H1 (cell line): ENCODE results near the gene SNX27. TPM values are rescaled to one million over a fixed set of nuclear protein-coding genes. Genes with fewer than 3 reads are reported as not detected.

Experiments
- CTCF ChIA-PET: fragments of 300-600 bp; sonication (Branson Sonifier 250); formaldehyde crosslinking; loops from one replicate; lab custom pipeline; 2021; ENCODE audit not compliant: partially characterized antibody; lab: Charles Lee
- POLR2A ChIA-PET: fragments of 300-600 bp; sonication (Branson Sonifier 250); formaldehyde crosslinking; loops from one replicate; lab custom pipeline; 2021; ENCODE audit warnings: inconsistent platforms; ENCODE audit not compliant: partially characterized antibody; lab: Charles Lee
- DNase-seq, 2 experiments: peaks; one replicate each; pipeline versions ENCODE4 v3.0.0 to v3.0.0-alpha.2; 2010 to 2022; ENCODE audit warnings: low spot score in 2 of 2, low read depth in 1 of 2, mixed read lengths in 1 of 2
- FAIRE-seq: peaks from 2 replicates; lab custom pipeline; 2011; peaks lifted over from hg19 to GRCh38; lab: Jason Lieb, UNC
- H2AFZ ChIP-seq: 2 replicates; pipeline ENCODE4 v1.8.1; 2012; ENCODE audit warnings: low read length, inconsistent platforms
- H2AK5ac ChIP-seq: 2 replicates; pipeline ENCODE4 v1.6.1; 2013; ENCODE audit warnings: low read depth, low read length
- H2BK120ac ChIP-seq: replicated peaks from 2 replicates; pipeline ENCODE3; 2013; ENCODE audit warnings: low read depth, low read length, inconsistent platforms
- H2BK12ac ChIP-seq: 2 replicates; pipeline ENCODE4 v1.6.1; 2013; ENCODE audit warnings: low read depth, low read length
- H2BK15ac ChIP-seq: 2 replicates; pipeline ENCODE4 v1.6.1; 2013; ENCODE audit warnings: low read length
- H2BK20ac ChIP-seq: 2 replicates; pipeline ENCODE4 v1.6.1; 2013; ENCODE audit warnings: low read length
- H2BK5ac ChIP-seq: 2 replicates; pipeline ENCODE4 v1.6.1; 2013; ENCODE audit warnings: low read depth, low read length
- H3K14ac ChIP-seq: 2 replicates; pipeline ENCODE4 v1.6.1; 2013; ENCODE audit warnings: inconsistent platforms; ENCODE audit not compliant: insufficient read length
- H3K18ac ChIP-seq: 2 replicates; pipeline ENCODE4 v1.6.1; 2013; ENCODE audit warnings: low read length; ENCODE audit errors: extremely low read depth
- H3K23ac ChIP-seq: 2 replicates; pipeline ENCODE4 v1.6.1; 2013; ENCODE audit warnings: inconsistent platforms; ENCODE audit not compliant: insufficient read length
- H3K23me2 ChIP-seq: 2 replicates; pipeline ENCODE4 v1.6.1; 2013; ENCODE audit warnings: low read depth, low read length
- H3K27ac ChIP-seq: 2 replicates; pipeline ENCODE4 v1.6.1; 2011; ENCODE audit warnings: low read depth, low read length, inconsistent platforms
- H3K27me3 ChIP-seq, 4 experiments: replicated peaks in 1 of 4; 1 replicate in 1 of 4; 2 replicates in 3 of 4; pipeline versions ENCODE4 v1.6.1 to v1.8.1; 2011 to 2013; ENCODE audit warnings: low read length in 3 of 4, mild to moderate bottlenecking in 3 of 4, inconsistent platforms in 2 of 4, mixed read lengths in 2 of 4, moderate library complexity in 1 of 4; ENCODE audit not compliant: control insufficient read depth in 3 of 4, insufficient read depth in 3 of 4; ENCODE audit errors: extremely low read depth in 1 of 4
- H3K36me3 ChIP-seq, 4 experiments: 2 replicates each; pipeline versions ENCODE4 v1.6.1 to v1.8.1; 2011 to 2013; ENCODE audit warnings: mild to moderate bottlenecking in 4 of 4, low read length in 3 of 4, moderate library complexity in 2 of 4, control low read depth in 1 of 4, inconsistent platforms in 1 of 4; ENCODE audit not compliant: insufficient read depth in 4 of 4, control insufficient read depth in 2 of 4
- H3K4ac ChIP-seq: replicated peaks from 2 replicates; pipeline ENCODE3; 2013; ENCODE audit warnings: low read length, low read depth, mixed read lengths, inconsistent platforms; ENCODE audit not compliant: insufficient read length
- H3K4me1 ChIP-seq, 4 experiments: replicated peaks in 1 of 4; 1 replicate in 1 of 4; 2 replicates in 3 of 4; pipeline versions ENCODE4 v1.6.1 to v1.8.1; 2011 to 2013; ENCODE audit warnings: low read length in 3 of 4, inconsistent platforms in 2 of 4, mixed read lengths in 1 of 4; ENCODE audit not compliant: insufficient read depth in 4 of 4, control insufficient read depth in 3 of 4
- H3K4me2 ChIP-seq, 2 experiments: 2 replicates each; pipeline versions ENCODE4 v1.6.1 to v1.8.1; 2011 to 2013; ENCODE audit warnings: low read depth in 2 of 2, low read length in 2 of 2, control low read depth in 1 of 2, inconsistent platforms in 1 of 2, mild to moderate bottlenecking in 1 of 2; ENCODE audit not compliant: insufficient read depth in 1 of 2
- H3K4me3 ChIP-seq, 4 experiments: fragments of 200-600, 300-600 bp in 1 of 4; sonication (generic), shearing (Covaris generic), sonication (Bioruptor Twin) in 1 of 4; 2 replicates each; pipeline versions ENCODE4 v1.5.1 to v1.8.1; 2011 to 2016; ENCODE audit warnings: low read length in 4 of 4, low read depth in 3 of 4, control low read depth in 2 of 4, inconsistent platforms in 2 of 4, mild to moderate bottlenecking in 2 of 4, mixed read lengths in 1 of 4, moderate library complexity in 1 of 4; ENCODE audit not compliant: insufficient read depth in 2 of 4; ENCODE audit errors: extremely low read depth in 1 of 4
- H3K56ac ChIP-seq: replicated peaks from 2 replicates; pipeline ENCODE3; 2013; ENCODE audit warnings: low read depth, mild to moderate bottlenecking, mixed read lengths, low read length, inconsistent platforms; ENCODE audit not compliant: insufficient read length
- H3K79me1 ChIP-seq: 2 replicates; pipeline ENCODE4 v1.6.1; 2013; ENCODE audit warnings: low read depth, low read length, control low read depth
- H3K79me2 ChIP-seq, 2 experiments: 2 replicates each; pipeline versions ENCODE4 v1.6.1 to v1.8.1; 2012 to 2013; ENCODE audit warnings: low read length in 2 of 2, mild to moderate bottlenecking in 2 of 2, inconsistent platforms in 1 of 2; ENCODE audit not compliant: insufficient read depth in 2 of 2, control insufficient read depth in 1 of 2
- H3K9ac ChIP-seq, 4 experiments: replicated peaks in 1 of 4; 1 replicate in 1 of 4; 2 replicates in 3 of 4; pipeline versions ENCODE4 v1.6.1 to v1.8.1; 2011 to 2013; ENCODE audit warnings: low read depth in 3 of 4, low read length in 3 of 4, control low read depth in 2 of 4, mild to moderate bottlenecking in 2 of 4, moderate library complexity in 2 of 4, inconsistent platforms in 1 of 4; ENCODE audit errors: extremely low read depth in 1 of 4
- H3K9me3 ChIP-seq, 2 experiments: 2 replicates each; pipeline versions ENCODE4 v1.6.1 to v1.8.1; 2012 to 2013; ENCODE audit warnings: mild to moderate bottlenecking in 2 of 2, moderate library complexity in 2 of 2, control low read depth in 1 of 2, inconsistent platforms in 1 of 2, low read depth in 1 of 2, low read length in 1 of 2, mixed read lengths in 1 of 2; ENCODE audit not compliant: insufficient read depth in 2 of 2
- H4K20me1 ChIP-seq, 2 experiments: replicated peaks in 1 of 2; 2 replicates each; pipeline versions ENCODE3 to v1.8.1; 2011 to 2013; ENCODE audit warnings: inconsistent platforms in 2 of 2, low read length in 2 of 2, mild to moderate bottlenecking in 1 of 2; ENCODE audit not compliant: insufficient read depth in 2 of 2, control insufficient read depth in 1 of 2
- H4K5ac ChIP-seq: 2 replicates; pipeline ENCODE4 v1.6.1; 2013; ENCODE audit warnings: low read length, low read depth, mixed read lengths, inconsistent platforms; ENCODE audit not compliant: insufficient read length
- H4K8ac ChIP-seq: 2 replicates; pipeline ENCODE4 v1.8.0; 2013; ENCODE audit warnings: mild to moderate bottlenecking, moderate library complexity, low read length, inconsistent platforms; ENCODE audit not compliant: insufficient read depth; ENCODE audit errors: extremely low read depth
- H4K91ac ChIP-seq: replicated peaks from 2 replicates; pipeline ENCODE3; 2013; ENCODE audit warnings: low read length, mixed read lengths, inconsistent platforms; ENCODE audit not compliant: insufficient read length
- BRCA1 ChIP-seq: IDR thresholded peaks from 2 replicates; pipeline ENCODE4 v1.6.1; 2012; ENCODE audit warnings: low read depth, low read length, improper control_type of control experiment
- CBX5 ChIP-seq: fragments of 300-800, 300-1000 bp; sonication (generic); IDR thresholded peaks from 2 replicates; pipeline ENCODE4 v1.7.1; 2016; ENCODE audit warnings: antibody characterized with exemption, low read length, low read depth
- CHD1 ChIP-seq: IDR thresholded peaks from 2 replicates; pipeline ENCODE4 v1.6.1; 2012; ENCODE audit warnings: low read depth, low read length, improper control_type of control experiment
- CREB1 ChIP-seq: IDR thresholded peaks from 2 replicates; pipeline ENCODE4 v1.6.1; 2012; ENCODE audit warnings: inconsistent platforms
- CTCF ChIP-seq, 3 experiments: IDR thresholded peaks; 1 replicate in 2 of 3; 2 replicates in 1 of 3; pipeline versions ENCODE4 v1.5.1 to v1.6.1; 2011; ENCODE audit warnings: low read length in 3 of 3, mild to moderate bottlenecking in 3 of 3, inconsistent platforms in 2 of 3, low read depth in 1 of 3, moderate library complexity in 1 of 3; ENCODE audit not compliant: insufficient read depth in 1 of 3; ENCODE audit errors: control extremely low read depth in 1 of 3
- EGR1 ChIP-seq: IDR thresholded peaks from 2 replicates; pipeline ENCODE4 v1.6.1; 2011; ENCODE audit warnings: low read depth, low read length, borderline replicate concordance
- JUND ChIP-seq: IDR thresholded peaks from 2 replicates; pipeline ENCODE4 v1.6.1; 2011; ENCODE audit warnings: mild to moderate bottlenecking, improper control_type of control experiment, low read length
- RAD21 ChIP-seq, 2 experiments: IDR thresholded peaks in 1 of 2; conservative IDR thresholded peaks in 1 of 2; 2 replicates each; pipeline ENCODE4 v1.6.1; 2011; ENCODE audit warnings: low read depth in 2 of 2, low read length in 2 of 2, improper control_type of control experiment in 1 of 2, inconsistent platforms in 1 of 2, mild to moderate bottlenecking in 1 of 2, moderate library complexity in 1 of 2
- RFX5 ChIP-seq: IDR thresholded peaks from 2 replicates; pipeline ENCODE4 v1.6.1; 2011; ENCODE audit warnings: low read depth, low read length, improper control_type of control experiment, borderline replicate concordance
- SP1 ChIP-seq: IDR thresholded peaks from 2 replicates; pipeline ENCODE4 v1.6.1; 2011; ENCODE audit warnings: low read depth, low read length
- ZNF274 ChIP-seq: IDR thresholded peaks from 2 replicates; pipeline ENCODE4 v1.7.0; 2012; ENCODE audit warnings: low read length, borderline replicate concordance; ENCODE audit errors: extremely low read depth
- WGBS, 2 experiments: shearing (Covaris generic) in 1 of 2; methylation state at CpG; one replicate each; pipeline versions ENCODE4 v1.1.6 to v1.1.7; 2013 to 2015; ENCODE audit warnings: low lambda C conversion rate in 2 of 2, mixed read lengths in 2 of 2, inconsistent platforms in 1 of 2, low coverage in 1 of 2, missing lambda C conversion rate in 1 of 2; ENCODE audit not compliant: insufficient replicate concordance in 2 of 2, insufficient coverage in 1 of 2, insufficient read length in 1 of 2; ENCODE audit errors: extremely low coverage in 1 of 2, missing lambda C conversion rate in 1 of 2; 5-methylcytosine and 5-hydroxymethylcytosine counted together
- polyA plus RNA-seq, 7 experiments: library from polyadenylated mRNA; depleted of rRNA in 3 of 7; stranded (reverse) in 5 of 7; unstranded in 2 of 7; fragments of >200 nt in 5 of 7; fragments of 200-250 nt in 2 of 7; gene quantifications; 1 replicate in 5 of 7; 2 replicates in 1 of 7; 4 replicates in 1 of 7; pipeline versions ENCODE4 v1.2.1 to v1.2.3, GENCODE V29; 2011 to 2013; ENCODE audit warnings: missing spikeins in 2 of 7, mixed read lengths in 2 of 7
- total RNA-seq: library from RNA; stranded (reverse); fragmentation: NEBNext Ultra II Directional; extraction: Animal tissue kit (Norgen Biotek cat#: 25700); gene quantifications from 2 replicates; pipeline ENCODE4 v1.2.1, GENCODE V29; 2021

Gene SNX27
- total and polyA plus RNA-seq, 2 of the 8 experiments (the other 6 are each of a cell fraction or from before 2014, with no cell fraction given): 23.4 to 65.4 TPM

DNA sequence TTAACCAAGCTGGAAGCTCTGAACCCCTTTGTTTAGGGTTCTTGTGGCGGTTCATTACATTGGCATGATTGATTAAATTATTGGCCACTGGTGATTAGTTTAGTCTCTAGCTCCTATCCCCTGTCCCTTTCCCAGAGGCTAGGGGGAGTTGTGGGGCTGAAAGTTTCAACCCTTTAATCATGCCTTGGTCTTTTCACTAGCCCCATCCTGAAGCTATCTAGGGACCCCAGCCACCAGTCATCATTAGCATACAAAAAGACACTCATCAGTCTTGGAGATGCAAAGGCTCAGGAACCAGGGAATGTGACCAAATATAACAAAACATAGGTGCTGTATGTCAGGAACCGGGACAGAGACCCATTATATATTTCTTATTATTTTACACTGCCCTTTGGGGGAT, 34.7 kb upstream of the SNX27 start:
- Histone ChIP-seq H3K23me2 (no peaks in the 10 kb centered on the region), H3K27ac (no peak overlapping the region), H3K4me3 (no peak overlapping the region), H3K14ac (no peak overlapping the region), H3K79me2 (no peaks in the 10 kb centered on the region), H3K56ac (no peak overlapping the region), H2AK5ac (no peak overlapping the region), H2BK20ac (no peak overlapping the region), H2BK120ac (no peak overlapping the region), H3K9me3 (no peaks in the 10 kb centered on the region), H3K4me1 (peaks cover 0 to 5% (median under 1%) of the 10 kb centered on the region in 4 experiments; a peak in 2 of 7 replicates), H3K27me3 (no peaks in the 10 kb centered on the region), H4K91ac (no peak overlapping the region), H4K5ac (no peak overlapping the region), H3K23ac (no peak overlapping the region), H3K9ac (no peak overlapping the region), H3K36me3 (peaks cover 0 to 23% (median 12%) of the 10 kb centered on the region in 4 experiments), H2BK15ac (no peak overlapping the region), H4K8ac (no peak overlapping the region), H3K79me1 (no peaks in the 10 kb centered on the region), H3K18ac (no peak overlapping the region), H2BK5ac (no peak overlapping the region), H4K20me1 (no peaks in the 10 kb centered on the region), H3K4ac (no peak overlapping the region), H2AFZ (no peak overlapping the region), H3K4me2 (peak overlapping the region in 1 of 2 experiments; percentile 35; a peak in 1 of 4 replicates), H2BK12ac (no peak overlapping the region)
- FAIRE-seq: no peak
- no peak for DNase-seq
- ChIA-PET POLR2A (interaction anchor here (0.8 kb wide), 1 partner anchor 37 kb away, joined by 3 read pairs; the partner anchor contains the start of gene TUFT1), CTCF (interaction anchor here (0.8 to 2.3 kb wide), 7 partner anchors 12 to 113 kb away, joined by 3 to 12 read pairs (median 3); partner anchors contain the start of gene CGN)
- WGBS, 2 experiments: 82% methylated on average over 2 of the region's 2 CpGs; no CpG with 5 or more reads in 1 of the 2 experiments
- peak; percentile 17 to 24; a peak in 2 of 4 replicates for TF ChIP-seq RAD21 (IDR thresholded peaks at IDR 0.05 in 1 of 2, conservative IDR thresholded peaks at IDR 0.05 in 1 of 2; ENCODE audit: low read depth in 2 of 2, low read length in 2 of 2)
- TF ChIP-seq EGR1: no peak
- no peak for TF ChIP-seq BRCA1
- TF ChIP-seq JUND: no peak
- TF ChIP-seq CBX5: no peak
- no peak for TF ChIP-seq CHD1
- no peak for TF ChIP-seq SP1
- no peak for TF ChIP-seq ZNF274
- TF ChIP-seq CREB1: no peak
- TF ChIP-seq CTCF (IDR thresholded peaks at IDR 0.05; ENCODE audit: control extremely low read depth in 1 of 3, insufficient read depth in 1 of 3, low read depth in 1 of 3, low read length in 3 of 3): peak in 1 of 3 experiments; percentile 6; a peak in 1 of 4 replicates
- no peak for TF ChIP-seq RFX5
